ENCODE measurements around the gene DPP6.
A peak's percentile ranks its signal among the peaks of the same experiment; 100 is the strongest.

Gene DPP6

DNA sequence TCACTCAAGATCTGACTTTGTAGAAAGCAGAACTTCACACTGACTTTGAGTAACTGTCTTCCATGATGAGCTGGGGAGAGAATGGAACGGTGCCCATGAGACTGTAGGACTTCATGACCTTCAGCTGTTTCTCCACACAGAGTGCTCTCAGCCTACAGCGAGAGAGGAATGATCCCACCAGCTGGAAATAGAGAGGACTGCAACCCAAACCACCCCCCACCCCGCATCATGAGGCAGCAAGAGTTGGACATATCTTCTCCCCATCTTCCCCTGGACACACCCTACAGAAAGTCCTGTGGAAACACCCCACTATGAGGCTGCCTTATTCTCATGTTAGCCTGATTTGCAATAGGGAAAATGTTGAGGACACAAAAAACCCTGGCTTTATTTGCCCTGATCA lies 638.2 kb downstream of the DPP6 start:
- H3K4me3 ChIP-seq (ENCODE audit: low read length) = no peak overlapping the region
- DNase-seq (ENCODE audit: low read depth, low spot score) = no peak

- peak; percentile 75 for DNase-seq (ENCODE audit: low read depth, low spot score)
- H3K4me3 ChIP-seq (ENCODE audit: low read length) = no peak overlapping the region
Observed at GRCh38 chr7:154693661-154694060, 641.5 kb downstream of the DPP6 start.

DNA sequence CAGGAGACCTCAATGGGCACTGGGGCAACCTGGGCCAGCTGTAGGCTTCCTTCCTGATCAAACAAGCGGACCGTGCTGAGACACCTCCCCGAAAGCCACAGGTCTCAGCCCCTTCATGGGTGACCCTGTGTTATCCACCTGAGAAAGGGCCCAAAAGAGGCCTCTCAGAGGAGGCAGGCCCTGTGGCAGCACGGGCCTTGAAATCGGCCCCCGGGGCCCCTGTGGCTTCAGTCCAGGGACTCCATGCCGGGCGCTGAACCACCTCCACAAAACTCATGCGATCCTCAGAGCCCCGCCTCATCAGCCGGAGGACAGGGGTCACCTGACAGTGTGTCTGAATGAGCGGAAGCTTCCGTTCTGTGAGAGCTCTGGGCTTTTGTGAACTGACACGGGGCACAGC lies 643.6 kb downstream of the DPP6 start:
- H3K4me3 ChIP-seq (ENCODE audit: low read length) = no peak overlapping the region
- DNase-seq (ENCODE audit: low read depth, low spot score) = no peak

DNA sequence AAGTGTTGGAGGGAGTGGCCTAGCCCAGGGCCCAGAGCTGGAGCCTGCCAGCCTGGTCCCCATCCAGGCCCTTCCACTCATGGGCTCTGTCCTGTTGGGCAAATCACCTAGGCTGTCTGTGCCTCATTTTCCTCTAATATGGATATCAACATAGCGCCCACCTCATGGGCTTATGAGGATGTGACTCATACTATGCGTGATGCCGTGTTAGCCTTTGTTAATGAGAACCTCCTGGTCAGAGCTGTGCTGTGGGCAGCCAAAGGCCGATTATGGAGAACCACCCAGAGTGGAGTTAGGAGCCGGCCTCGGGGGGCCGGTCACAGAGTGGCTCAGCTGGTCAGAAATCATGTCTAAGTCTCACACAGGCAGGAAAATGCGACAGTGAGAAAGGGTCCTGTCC lies 644.4 kb downstream of the DPP6 start:
- DNase-seq (ENCODE audit: low read depth, low spot score) = no peak
- no peak overlapping the region for H3K4me3 ChIP-seq (ENCODE audit: low read length)

- no peak overlapping the region for H3K4me3 ChIP-seq (ENCODE audit: low read length)
- DNase-seq (ENCODE audit: low read depth, low spot score) = peak; percentile 27
Observed at GRCh38 chr7:154698726-154699291, 646.6 kb downstream of the DPP6 start.

- no peak for DNase-seq (ENCODE audit: low read depth, low spot score)
Observed at GRCh38 chr7:154699417-154699816, 647.2 kb downstream of the DPP6 start.

GRCh38 chr7:154709840-154710520 lies 657.8 kb downstream of the DPP6 start:
- DNase-seq (ENCODE audit: low read depth, low spot score) = no peak
- H3K4me3 ChIP-seq (ENCODE audit: low read length) = no peak overlapping the region

More at GRCh38 chr7:154699417-154699816, 647.2 kb downstream of the DPP6 start:
- H3K4me3 ChIP-seq (ENCODE audit: low read length) = no peak overlapping the region

GRCh38 chr7:154720016-154720415 lies 667.8 kb downstream of the DPP6 start:
- no peak for DNase-seq (ENCODE audit: low read depth, low spot score)
- H3K4me3 ChIP-seq (ENCODE audit: low read length) = no peak overlapping the region

- H3K4me3 ChIP-seq (ENCODE audit: low read length) = no peak overlapping the region
- no peak for DNase-seq (ENCODE audit: low read depth, low spot score)
Observed at GRCh38 chr7:154721086-154721485, 668.9 kb downstream of the DPP6 start.

DNA sequence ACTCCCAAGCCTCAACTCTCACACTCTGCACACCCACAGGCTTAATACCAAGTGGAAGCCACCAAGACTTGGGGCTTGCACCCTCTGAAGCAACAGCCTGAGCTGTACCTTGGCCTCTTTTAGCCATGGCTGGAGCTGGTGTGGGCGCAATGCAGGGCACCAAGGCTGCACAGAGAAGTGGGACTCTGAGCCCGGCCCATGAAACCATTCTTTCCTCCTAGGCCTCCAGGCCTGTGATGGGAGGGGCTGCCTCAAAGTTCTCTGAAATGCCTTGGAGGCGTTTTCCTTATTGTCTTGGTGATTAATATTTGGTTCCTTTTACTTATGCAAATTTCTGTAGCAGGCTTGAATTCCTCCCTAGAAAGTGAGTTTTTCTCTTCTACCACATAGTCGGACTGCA lies 674.2 kb downstream of the DPP6 start:
- no peak for DNase-seq (ENCODE audit: low read depth, low spot score)
- H3K4me3 ChIP-seq (ENCODE audit: low read length) = no peak overlapping the region

GRCh38 chr7:154729056-154729455 lies 676.9 kb downstream of the DPP6 start:
- H3K4me3 ChIP-seq (ENCODE audit: low read length) = no peak overlapping the region
- no peak for DNase-seq (ENCODE audit: low read depth, low spot score)

DNA sequence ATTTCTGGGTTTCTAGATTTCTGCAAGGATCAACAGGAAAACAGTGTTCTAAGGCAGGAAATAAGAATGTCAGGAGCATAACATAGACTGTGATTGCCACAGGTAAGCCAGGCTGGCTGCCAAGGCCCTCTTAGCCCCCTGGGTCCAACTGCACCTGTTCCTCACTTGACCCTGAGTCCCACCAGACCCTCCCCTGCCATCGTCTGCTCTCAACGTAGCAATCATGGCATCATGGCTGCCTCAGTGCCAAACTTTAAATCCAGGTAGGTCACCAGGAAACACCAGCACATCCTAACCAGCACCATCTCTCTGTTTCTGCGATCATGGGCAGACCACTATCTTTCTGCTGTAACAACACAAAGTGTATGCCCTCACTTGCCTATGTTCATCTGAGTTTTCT lies 683.6 kb downstream of the DPP6 start:
- no peak overlapping the region for H3K4me3 ChIP-seq (ENCODE audit: low read length)
- DNase-seq (ENCODE audit: low read depth, low spot score) = no peak

GRCh38 chr7:154736389-154736788 lies 684.2 kb downstream of the DPP6 start:
- DNase-seq (ENCODE audit: low read depth, low spot score) = no peak
- H3K4me3 ChIP-seq (ENCODE audit: low read length) = no peak overlapping the region

- no peak for DNase-seq (ENCODE audit: low read depth, low spot score)
- H3K4me3 ChIP-seq (ENCODE audit: low read length) = no peak overlapping the region
Observed at GRCh38 chr7:154738216-154738615, 686.0 kb downstream of the DPP6 start.

GRCh38 chr7:154741131-154741530 lies 688.9 kb downstream of the DPP6 start:
- H3K4me3 ChIP-seq (ENCODE audit: low read length) = no peak overlapping the region
- DNase-seq (ENCODE audit: low read depth, low spot score) = no peak

- H3K4me3 ChIP-seq (ENCODE audit: low read length) = no peak overlapping the region
- DNase-seq (ENCODE audit: low read depth, low spot score) = no peak
Observed at GRCh38 chr7:154743206-154743605, 691.0 kb downstream of the DPP6 start.

DNA sequence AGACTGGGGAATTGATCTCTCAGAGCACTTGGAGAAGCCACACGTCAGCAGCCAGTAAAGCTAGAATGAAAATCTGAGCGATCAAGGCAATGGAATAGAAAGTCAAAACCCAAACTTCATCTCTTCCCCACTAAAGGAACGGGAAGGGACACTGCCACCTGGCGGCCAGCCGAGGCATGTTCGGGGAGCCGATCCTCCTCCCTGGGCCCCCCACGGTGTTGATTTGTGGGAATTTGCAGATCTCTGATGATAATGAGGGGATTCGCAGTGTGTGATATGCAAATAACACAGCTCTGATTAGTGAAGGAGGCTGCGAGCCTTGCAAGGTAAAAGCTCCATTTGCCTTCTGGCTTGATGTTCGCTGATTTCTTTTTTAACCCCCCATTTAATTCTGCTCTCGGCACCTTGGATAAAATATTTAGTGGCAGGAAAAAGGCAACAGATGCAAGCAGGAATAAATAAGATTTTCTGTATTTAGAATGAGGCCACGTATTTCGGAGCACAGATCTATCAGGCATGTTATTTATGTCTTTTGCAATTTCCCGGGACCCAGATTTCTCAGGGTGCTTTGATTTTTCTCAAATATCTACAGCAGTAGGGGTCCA lies 692.2 kb downstream of the DPP6 start:
- peak; percentile 18 for DNase-seq (ENCODE audit: low read depth, low spot score)
- H3K4me3 ChIP-seq (ENCODE audit: low read length) = no peak overlapping the region

DNA sequence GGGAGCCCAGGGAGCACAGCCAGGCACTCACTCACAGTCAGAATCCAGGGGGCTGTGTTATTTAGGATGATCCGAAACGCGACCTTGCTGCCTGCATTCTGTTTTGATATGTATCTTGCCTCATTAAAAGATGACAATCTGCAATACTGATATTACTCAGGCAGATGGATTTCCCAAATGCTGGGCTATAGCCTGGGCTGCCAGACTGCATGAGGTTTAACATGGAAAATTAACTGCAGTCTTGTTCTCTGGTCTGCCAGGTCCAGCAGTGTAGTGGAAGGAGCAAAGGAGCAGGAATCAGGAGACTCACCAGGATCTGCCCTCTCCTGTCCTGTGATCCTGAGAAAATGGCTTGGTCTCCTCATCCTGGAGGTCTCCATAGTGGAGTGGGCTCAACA lies 692.7 kb downstream of the DPP6 start:
- no peak overlapping the region for H3K4me3 ChIP-seq (ENCODE audit: low read length)
- DNase-seq (ENCODE audit: low read depth, low spot score) = no peak

- H3K4me3 ChIP-seq (ENCODE audit: low read length) = no peak overlapping the region
- DNase-seq (ENCODE audit: low read depth, low spot score) = no peak
Observed at GRCh38 chr7:154746571-154747360, 694.6 kb downstream of the DPP6 start.

All from Jurkat, Clone E6-1 (cell line).